OCI-LY3 (cell line): Measurements from ENCODE around the gene ASPG.

ENCODE experiments used
- CTCF ChIP-seq: fragments of 200-600, 300-600 bp; sonication (generic); IDR thresholded peaks from 2 replicates; pipeline ENCODE4 v1.5.1; 2014; ENCODE audit warnings: antibody characterized with exemption, low read length, low read depth
- EZH2phosphoT487 ChIP-seq: fragments of 200-600 bp; shearing (Covaris generic); IDR thresholded peaks from 2 replicates; pipeline ENCODE4 v1.6.1; 2018; ENCODE audit warnings: antibody characterized with exemption, mixed run types, low read depth

DNA sequence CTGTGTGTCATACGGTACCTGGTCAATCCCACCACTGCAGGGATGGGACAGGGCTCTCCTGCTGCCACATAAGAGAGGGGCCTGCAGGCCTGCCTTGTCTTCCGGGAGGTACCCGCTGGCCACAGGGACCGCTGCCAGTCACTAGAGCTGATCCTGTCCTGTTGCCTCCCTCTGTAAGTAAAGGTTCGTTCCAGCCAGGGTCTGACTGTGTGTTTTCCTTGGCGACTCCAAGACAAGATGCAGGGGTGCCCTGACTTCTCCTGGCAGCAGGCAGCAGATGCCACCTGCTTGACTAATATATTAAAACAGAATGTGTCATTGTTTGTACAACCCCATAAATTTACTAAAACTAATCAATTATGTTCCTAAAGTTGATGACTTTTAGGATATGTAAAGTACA lies 41.5 kb upstream of the ASPG start:
- TF ChIP-seq CTCF (no peak), EZH2phosphoT487 (no peak)
